ENCODE measurements around the gene ARHGEF18. TPM values are rescaled to one million over a fixed set of nuclear protein-coding genes. Genes with fewer than 3 reads are reported as not detected.
"Not testable (repeated sequence)": the region's sequence is repeated elsewhere in the genome, so short reads cannot be mapped to it uniquely, and the experiment has no call there.

The ARHGEF18 gene
- total and polyA plus RNA-seq, 2 experiments from 2014 or later, result 12.3 to 31.9 TPM

DNA sequence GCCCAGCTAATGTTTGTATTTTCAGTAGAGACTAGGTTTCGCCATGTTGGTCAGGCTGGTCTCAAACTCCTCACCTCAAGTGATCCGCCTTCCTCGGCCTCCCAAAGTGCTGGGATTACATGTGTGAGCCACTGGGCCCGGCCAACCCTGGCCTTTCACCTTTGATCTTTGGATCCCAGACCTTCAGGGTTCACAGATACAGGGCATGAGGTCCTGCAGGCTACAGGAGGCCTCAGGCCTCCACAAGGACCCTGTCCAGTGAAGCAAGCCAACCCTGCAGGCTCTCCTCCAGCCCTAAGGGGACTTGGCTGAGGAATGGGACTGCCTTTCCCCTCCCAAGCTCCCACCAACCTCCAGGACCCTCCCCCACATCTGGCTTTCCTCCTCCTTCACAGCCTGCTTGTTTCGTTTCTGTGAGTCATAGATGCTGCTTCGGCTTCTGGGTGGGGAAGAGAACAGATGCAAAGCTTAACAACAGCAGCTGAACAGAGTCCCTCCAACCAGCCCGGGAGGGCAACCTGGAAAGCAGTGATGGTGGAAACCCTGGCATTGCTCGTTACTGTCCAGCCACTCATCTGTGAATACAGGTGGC, 11.8 kb downstream of the ARHGEF18 start:
- Histone ChIP-seq H3K9me3 (ENCODE audit: low read depth) (no peaks in the 10 kb centered on the region), H3K36me3 (no peaks in the 10 kb centered on the region), H3K27ac (no peak overlapping the region), H3K4me1 (ENCODE audit: low read depth) (no peaks in the 10 kb centered on the region), H3K4me3 (no peak overlapping the region), H3K27me3 (peaks cover 4% of the 10 kb centered on the region)
- TF ChIP-seq, protein P1, sequence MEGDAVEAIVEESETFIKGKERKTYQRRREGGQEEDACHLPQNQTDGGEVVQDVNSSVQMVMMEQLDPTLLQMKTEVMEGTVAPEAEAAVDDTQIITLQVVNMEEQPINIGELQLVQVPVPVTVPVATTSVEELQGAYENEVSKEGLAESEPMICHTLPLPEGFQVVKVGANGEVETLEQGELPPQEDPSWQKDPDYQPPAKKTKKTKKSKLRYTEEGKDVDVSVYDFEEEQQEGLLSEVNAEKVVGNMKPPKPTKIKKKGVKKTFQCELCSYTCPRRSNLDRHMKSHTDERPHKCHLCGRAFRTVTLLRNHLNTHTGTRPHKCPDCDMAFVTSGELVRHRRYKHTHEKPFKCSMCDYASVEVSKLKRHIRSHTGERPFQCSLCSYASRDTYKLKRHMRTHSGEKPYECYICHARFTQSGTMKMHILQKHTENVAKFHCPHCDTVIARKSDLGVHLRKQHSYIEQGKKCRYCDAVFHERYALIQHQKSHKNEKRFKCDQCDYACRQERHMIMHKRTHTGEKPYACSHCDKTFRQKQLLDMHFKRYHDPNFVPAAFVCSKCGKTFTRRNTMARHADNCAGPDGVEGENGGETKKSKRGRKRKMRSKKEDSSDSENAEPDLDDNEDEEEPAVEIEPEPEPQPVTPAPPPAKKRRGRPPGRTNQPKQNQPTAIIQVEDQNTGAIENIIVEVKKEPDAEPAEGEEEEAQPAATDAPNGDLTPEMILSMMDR (IDR thresholded peaks at IDR 0.05; ENCODE audit: low read depth, low read length), result no peak
- peak in 1 of 2 donors; percentile 57 for DNase-seq (ENCODE audit: low read depth in 1 of 2, low spot score in 1 of 2)

DNA sequence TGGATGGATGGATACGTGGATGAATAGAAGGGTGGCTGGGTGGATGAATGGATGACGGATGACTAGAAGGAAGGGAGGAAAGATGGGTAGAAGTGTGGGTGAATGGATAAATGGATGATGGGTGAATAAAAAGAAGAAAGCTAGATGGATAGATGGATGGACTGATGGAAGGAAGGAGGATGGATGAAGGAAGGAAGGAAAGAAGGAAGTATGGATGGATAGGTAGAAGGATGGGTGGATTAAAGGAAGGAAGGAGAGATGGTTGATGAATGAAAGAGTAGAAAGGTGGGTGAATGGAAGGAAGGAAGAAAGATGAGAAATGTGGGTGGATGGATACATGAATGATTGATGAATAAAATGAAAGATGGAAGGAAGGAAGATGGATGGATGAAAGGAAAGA, 14.5 kb downstream of the ARHGEF18 start:
- H3K4me1 ChIP-seq (ENCODE audit: low read depth), result no peaks in the 10 kb centered on the region
- H3K9me3 ChIP-seq (ENCODE audit: low read depth), result no peaks in the 10 kb centered on the region
- no peak overlapping the region for H3K27ac ChIP-seq
- no peak for DNase-seq (ENCODE audit: low read depth in 1 of 2, low spot score in 1 of 2)
- peaks cover 4% of the 10 kb centered on the region for H3K27me3 ChIP-seq
- H3K4me3 ChIP-seq, result no peak overlapping the region
- H3K36me3 ChIP-seq, result no peaks in the 10 kb centered on the region
- TF ChIP-seq, protein P1 (IDR thresholded peaks at IDR 0.05; ENCODE audit: low read depth, low read length), result no peak

DNA sequence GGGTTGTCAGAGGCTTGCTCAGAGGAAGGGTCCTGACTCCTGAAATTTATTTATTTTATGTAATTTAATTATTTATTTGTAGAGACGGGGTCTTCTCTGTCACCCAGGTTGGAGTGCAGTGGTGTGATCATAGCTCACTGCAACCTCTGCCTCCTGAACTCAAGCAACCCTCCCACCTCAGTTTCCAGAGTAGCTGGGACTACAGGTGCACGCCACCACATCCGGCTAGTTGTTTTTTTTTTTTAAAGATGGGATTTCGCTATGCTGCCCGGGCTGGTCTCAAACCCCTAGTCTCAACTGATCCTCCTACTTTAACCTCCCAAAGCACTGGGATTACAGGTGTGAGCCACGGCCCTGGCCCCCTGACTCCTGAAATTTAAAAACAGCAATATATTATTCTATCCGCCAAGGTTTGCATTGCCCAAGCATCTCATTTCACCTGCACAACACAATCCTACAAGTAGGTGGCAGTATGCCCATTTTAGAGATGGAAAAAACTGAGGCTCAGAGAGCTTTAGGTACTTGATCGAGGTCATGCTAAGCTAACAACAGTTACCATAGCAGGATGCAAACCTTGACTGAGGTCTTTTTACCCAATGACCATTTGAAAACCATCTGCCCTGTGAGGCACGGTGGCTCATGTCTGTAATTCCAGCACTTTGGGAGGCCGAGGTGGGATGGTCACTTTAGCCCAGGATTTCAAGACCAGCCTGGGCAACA, 18.1 kb downstream of the ARHGEF18 start:
- no peaks in the 10 kb centered on the region for H3K9me3 ChIP-seq (ENCODE audit: low read depth)
- no peak overlapping the region for H3K27ac ChIP-seq
- H3K27me3 ChIP-seq, result peaks cover 4% of the 10 kb centered on the region
- no peak overlapping the region for H3K4me3 ChIP-seq
- TF ChIP-seq, protein P1 (IDR thresholded peaks at IDR 0.05; ENCODE audit: low read depth, low read length), result peak; percentile 36
- H3K36me3 ChIP-seq, result no peaks in the 10 kb centered on the region
- peak in 1 of 2 donors; percentile 59 for DNase-seq (ENCODE audit: low read depth in 1 of 2, low spot score in 1 of 2)
- no peaks in the 10 kb centered on the region for H3K4me1 ChIP-seq (ENCODE audit: low read depth)

DNA sequence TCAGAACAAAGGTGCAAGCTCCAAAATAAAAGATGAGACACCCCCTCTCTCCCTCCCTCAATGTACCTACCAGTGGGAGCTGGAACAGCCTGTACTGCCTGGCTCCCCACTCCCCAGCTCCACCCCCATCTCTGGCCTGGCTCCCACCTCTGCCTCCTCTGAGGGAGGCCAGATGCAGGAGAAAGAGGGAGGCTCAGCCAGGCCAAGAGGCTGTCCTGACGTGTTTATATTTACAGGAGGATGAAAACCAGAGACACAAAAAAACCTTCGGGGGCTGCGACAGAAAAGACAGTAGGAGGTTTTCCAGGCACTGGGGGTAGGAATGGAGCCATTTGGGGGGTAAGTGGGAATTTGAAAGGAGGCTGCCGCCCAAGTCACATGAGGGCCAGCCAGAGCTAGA, 19.7 kb downstream of the ARHGEF18 start:
- TF ChIP-seq, protein P1 (IDR thresholded peaks at IDR 0.05; ENCODE audit: low read depth, low read length), result no peak
- peak in 1 of 2 donors; percentile 54 for DNase-seq (ENCODE audit: low read depth in 1 of 2, low spot score in 1 of 2)
- Histone ChIP-seq H3K4me3 (no peak overlapping the region), H3K36me3 (no peaks in the 10 kb centered on the region), H3K4me1 (ENCODE audit: low read depth) (no peaks in the 10 kb centered on the region), H3K9me3 (ENCODE audit: low read depth) (no peaks in the 10 kb centered on the region), H3K27me3 (peaks cover 4% of the 10 kb centered on the region), H3K27ac (no peak overlapping the region)

DNA sequence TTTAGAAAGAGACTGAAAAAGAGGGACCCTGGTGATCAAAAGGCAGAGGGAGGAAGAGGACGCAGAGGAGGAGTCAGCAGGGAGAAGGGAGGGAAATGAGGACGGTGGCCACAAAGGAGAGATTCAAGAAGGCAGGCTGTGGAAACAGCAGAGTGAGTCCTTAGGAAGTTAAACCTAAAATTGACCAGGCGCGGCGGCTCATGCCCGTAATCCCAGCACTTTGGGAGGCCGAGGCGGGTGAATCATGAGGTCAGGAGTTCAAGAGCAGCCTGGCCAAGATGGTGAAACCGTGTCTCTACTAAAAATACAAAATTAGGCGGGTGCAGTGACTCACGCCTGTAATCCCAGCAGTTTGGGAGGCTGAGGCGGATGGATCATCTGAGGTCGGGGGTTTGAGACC, 20.1 kb downstream of the ARHGEF18 start:
- not testable (repeated sequence) for H3K4me1 ChIP-seq (ENCODE audit: low read depth); H3K9me3 ChIP-seq (ENCODE audit: low read depth); H3K36me3 ChIP-seq; H3K4me3 ChIP-seq; H3K27me3 ChIP-seq; H3K27ac ChIP-seq
- peak in 1 of 2 donors; percentile 77 for DNase-seq (ENCODE audit: low read depth in 1 of 2, low spot score in 1 of 2)

DNA sequence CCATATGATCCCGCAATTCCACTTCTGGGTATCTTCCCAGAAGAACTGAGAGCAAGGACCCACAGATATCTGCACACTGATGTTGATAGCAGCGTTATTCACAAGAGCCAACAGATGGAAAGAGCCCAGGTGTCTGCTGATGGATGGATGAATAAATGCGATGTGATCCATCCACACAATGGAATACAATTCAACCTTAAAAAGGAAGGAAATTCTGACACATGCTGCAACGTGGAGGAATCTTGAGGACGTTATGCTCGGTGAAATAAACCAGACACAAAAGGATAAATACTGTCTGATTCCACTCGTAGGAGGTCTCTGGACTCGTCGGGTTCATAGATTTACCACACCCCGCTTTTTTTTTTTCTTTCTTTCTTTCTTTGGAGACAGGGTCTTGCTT, 21.8 kb downstream of the ARHGEF18 start:
- no peak overlapping the region for H3K4me3 ChIP-seq
- H3K4me1 ChIP-seq (ENCODE audit: low read depth), result no peaks in the 10 kb centered on the region
- H3K27ac ChIP-seq, result no peak overlapping the region
- no peaks in the 10 kb centered on the region for H3K27me3 ChIP-seq
- no peaks in the 10 kb centered on the region for H3K9me3 ChIP-seq (ENCODE audit: low read depth)
- H3K36me3 ChIP-seq, result no peaks in the 10 kb centered on the region
- TF ChIP-seq, protein P1 (IDR thresholded peaks at IDR 0.05; ENCODE audit: low read depth, low read length), result no peak
- DNase-seq (ENCODE audit: low read depth in 1 of 2, low spot score in 1 of 2), result no peak
